Astrocyte of the spinal cord (primary cell): ENCODE results near the gene CHST9.
A peak's percentile ranks its signal among the peaks of the same experiment; 100 is the strongest.

Experiments
- DNase-seq: peaks from one replicate; pipeline ENCODE4 v3.0.0; 2011; ENCODE audit warnings: low read depth, low spot score
- H3K4me3 ChIP-seq: 2 replicates; pipeline ENCODE4 v1.5.1; 2011; ENCODE audit warnings: low read depth, mild to moderate bottlenecking, low read length, moderate library complexity
- in situ Hi-C: cut with HindIII; loops from 2 replicates; pipeline ENCODE4 v1.10.0; 2017; ENCODE audit warnings: low sequenced_read_pairs
- TF ChIP-seq, protein P1 (sequence below): IDR thresholded peaks from 2 replicates; pipeline ENCODE4 v1.5.1; 2012; ENCODE audit warnings: low read depth, mild to moderate bottlenecking, low read length, inconsistent platforms

CHST9 gene

GRCh38 chr18:27223526-27224291 is 38.6 kb upstream of the CHST9 start:
- H3K4me3 ChIP-seq: no peak overlapping the region
- TF ChIP-seq, protein P1, sequence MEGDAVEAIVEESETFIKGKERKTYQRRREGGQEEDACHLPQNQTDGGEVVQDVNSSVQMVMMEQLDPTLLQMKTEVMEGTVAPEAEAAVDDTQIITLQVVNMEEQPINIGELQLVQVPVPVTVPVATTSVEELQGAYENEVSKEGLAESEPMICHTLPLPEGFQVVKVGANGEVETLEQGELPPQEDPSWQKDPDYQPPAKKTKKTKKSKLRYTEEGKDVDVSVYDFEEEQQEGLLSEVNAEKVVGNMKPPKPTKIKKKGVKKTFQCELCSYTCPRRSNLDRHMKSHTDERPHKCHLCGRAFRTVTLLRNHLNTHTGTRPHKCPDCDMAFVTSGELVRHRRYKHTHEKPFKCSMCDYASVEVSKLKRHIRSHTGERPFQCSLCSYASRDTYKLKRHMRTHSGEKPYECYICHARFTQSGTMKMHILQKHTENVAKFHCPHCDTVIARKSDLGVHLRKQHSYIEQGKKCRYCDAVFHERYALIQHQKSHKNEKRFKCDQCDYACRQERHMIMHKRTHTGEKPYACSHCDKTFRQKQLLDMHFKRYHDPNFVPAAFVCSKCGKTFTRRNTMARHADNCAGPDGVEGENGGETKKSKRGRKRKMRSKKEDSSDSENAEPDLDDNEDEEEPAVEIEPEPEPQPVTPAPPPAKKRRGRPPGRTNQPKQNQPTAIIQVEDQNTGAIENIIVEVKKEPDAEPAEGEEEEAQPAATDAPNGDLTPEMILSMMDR: no peak
- in situ Hi-C loops: no loop called here
- DNase-seq: no peak

DNA sequence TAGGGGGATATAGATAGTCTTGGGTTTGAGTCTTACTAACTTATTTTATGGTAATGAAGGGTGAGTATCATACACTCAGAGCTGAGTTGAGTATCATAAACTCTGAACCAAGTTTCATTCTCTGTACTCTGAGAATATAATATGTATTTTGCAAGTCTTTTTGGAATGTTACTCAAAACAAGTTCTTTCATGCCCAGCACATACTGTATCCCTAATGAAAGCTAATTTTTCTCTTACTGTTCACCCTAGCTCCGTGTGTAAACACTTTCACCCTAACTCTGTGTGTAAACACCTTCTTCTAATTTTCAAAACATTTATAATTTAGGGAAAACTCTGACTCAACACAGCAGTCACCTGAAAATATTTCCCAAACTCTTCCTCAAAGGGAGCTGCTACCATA is 29.7 kb upstream of the CHST9 start:
- in situ Hi-C loops: no loop called here
- H3K4me3 ChIP-seq: no peak overlapping the region
- TF ChIP-seq, protein P1: no peak
- no peak for DNase-seq

- in situ Hi-C loops: no loop called here
- no peak overlapping the region for H3K4me3 ChIP-seq
- DNase-seq: no peak
- TF ChIP-seq, protein P1: no peak
Measured at GRCh38 chr18:27213123-27213717, 28.1 kb upstream of the CHST9 start.

GRCh38 chr18:27211569-27211968 is 26.5 kb upstream of the CHST9 start:
- no peak for DNase-seq
- TF ChIP-seq, protein P1: no peak
- in situ Hi-C loops: no loop called here
- no peak overlapping the region for H3K4me3 ChIP-seq

GRCh38 chr18:27206411-27206810 is 21.3 kb upstream of the CHST9 start:
- no peak for DNase-seq
- no peak overlapping the region for H3K4me3 ChIP-seq
- TF ChIP-seq, protein P1: no peak
- in situ Hi-C loops: no loop called here

DNA sequence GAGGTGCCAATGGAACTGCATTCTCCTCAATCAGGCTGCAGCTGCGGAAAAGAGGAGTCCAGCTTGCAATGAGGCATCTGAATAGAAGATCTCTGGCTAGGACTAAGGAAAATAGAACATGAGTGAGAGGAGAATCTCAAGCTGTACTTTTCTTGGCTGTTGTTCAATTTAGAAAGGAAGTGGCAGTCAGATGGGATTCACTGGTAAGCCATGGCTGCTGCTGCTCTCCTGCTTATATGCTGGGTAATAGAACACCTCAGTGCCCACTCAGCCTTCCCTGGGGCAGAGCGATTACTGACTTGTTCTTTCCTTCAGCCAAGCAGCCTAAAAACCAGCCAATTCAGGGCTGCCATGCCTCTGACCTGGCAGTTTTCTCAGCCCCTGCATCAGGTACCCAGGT is 17.6 kb upstream of the CHST9 start:
- TF ChIP-seq, protein P1: no peak
- no peak overlapping the region for H3K4me3 ChIP-seq
- DNase-seq: peak; percentile 4
- in situ Hi-C loops: no loop called here
